MM.1S (cell line): ENCODE results near the gene ART5.

Experiments used
- DNase-seq: peaks from one replicate; pipeline ENCODE4 v3.0.0-alpha.2; 2015
- H2AFZ ChIP-seq: fragments of 300-600 bp; sonication (generic); 2 replicates; pipeline ENCODE4 v1.6.0; 2016; ENCODE audit warnings: antibody characterized with exemption, low read length
- H3F3A ChIP-seq: fragments of 300-600 bp; sonication (generic); 2 replicates; pipeline ENCODE4 v1.6.1; 2016; ENCODE audit warnings: mild to moderate bottlenecking, antibody characterized with exemption, low read length, moderate library complexity, mixed read lengths; ENCODE audit not compliant: insufficient read depth
- H3K27ac ChIP-seq: fragments of 300-600 bp; sonication (generic); 2 replicates; pipeline ENCODE4 v1.5.1; 2016; ENCODE audit warnings: mild to moderate bottlenecking, low read length
- H3K27me3 ChIP-seq: fragments of 300-600 bp; sonication (generic); replicated peaks from 2 replicates; pipeline ENCODE4 v1.6.0; 2016; ENCODE audit warnings: low read length; ENCODE audit not compliant: insufficient read depth
- H3K36me3 ChIP-seq: fragments of 300-600 bp; sonication (generic); replicated peaks from 2 replicates; pipeline ENCODE4 v1.6.1; 2016; ENCODE audit warnings: mild to moderate bottlenecking, low read length, mixed read lengths; ENCODE audit not compliant: insufficient read depth
- H3K4me1 ChIP-seq: fragments of 300-600 bp; sonication (generic); 2 replicates; pipeline ENCODE4 v1.6.1; 2016; ENCODE audit warnings: low read length, mixed read lengths
- H3K4me2 ChIP-seq: fragments of 300-600 bp; sonication (generic); 2 replicates; pipeline ENCODE4 v1.6.0; 2016; ENCODE audit warnings: low read depth, low read length
- H3K4me3 ChIP-seq: fragments of 300-600 bp; sonication (generic); 2 replicates; pipeline ENCODE4 v1.5.1; 2016; ENCODE audit warnings: low read length, mixed read lengths
- H3K79me2 ChIP-seq: fragments of 300-600 bp; sonication (generic); 2 replicates; pipeline ENCODE4 v1.6.1; 2016; ENCODE audit warnings: mixed run types, low read length, mixed read lengths
- H3K9ac ChIP-seq: fragments of 300-600 bp; sonication (generic); 2 replicates; pipeline ENCODE4 v1.6.1; 2016; ENCODE audit warnings: low read length, mixed read lengths
- H3K9me2 ChIP-seq: fragments of 300-600 bp; sonication (generic); replicated peaks from 2 replicates; pipeline ENCODE4 v1.6.1; 2016; ENCODE audit warnings: mild to moderate bottlenecking, low read length, mixed read lengths; ENCODE audit not compliant: insufficient read depth
- H3K9me3 ChIP-seq: fragments of 300-600 bp; sonication (generic); replicated peaks from 2 replicates; pipeline ENCODE4 v1.6.1; 2016; ENCODE audit warnings: mild to moderate bottlenecking, low read length, mixed read lengths; ENCODE audit not compliant: insufficient read depth
- H4K20me1 ChIP-seq: fragments of 300-600 bp; sonication (generic); 2 replicates; pipeline ENCODE4 v1.6.1; 2016; ENCODE audit warnings: mild to moderate bottlenecking, low read length, moderate library complexity, mixed read lengths; ENCODE audit not compliant: insufficient read depth
- CTCF ChIP-seq: fragments of 300-600 bp; sonication (generic); IDR thresholded peaks from 2 replicates; pipeline ENCODE4 v1.5.1; 2016; ENCODE audit warnings: antibody characterized with exemption, low read length, mixed read lengths
- EZH2 ChIP-seq: fragments of 300-600 bp; sonication (generic); optimal IDR thresholded peaks from 2 replicates; pipeline ENCODE3; 2017; ENCODE audit warnings: low read depth, mild to moderate bottlenecking, antibody characterized with exemption, low read length, mixed read lengths
- EZH2phosphoT487 ChIP-seq: fragments of 300-600 bp; sonication (generic); IDR thresholded peaks from 2 replicates; pipeline ENCODE4 v1.6.1; 2018; ENCODE audit warnings: antibody characterized with exemption, low read length

ART5 gene

GRCh38 chr11:3616721-3617460, 24.9 kb downstream of the ART5 start:
- Histone ChIP-seq H3K27me3 (no peaks in the 10 kb centered on the region), H3K27ac (no peak overlapping the region), H3K4me3 (no peak overlapping the region), H3K9me3 (no peaks in the 10 kb centered on the region), H3K4me2 (no peak overlapping the region), H3F3A (peaks cover 4% of the 10 kb centered on the region; the same call in 1 of the 2 replicates), H3K4me1 (peaks cover 14% of the 10 kb centered on the region), H3K9me2 (no peaks in the 10 kb centered on the region), H4K20me1 (no peaks in the 10 kb centered on the region), H3K36me3 (no peaks in the 10 kb centered on the region), H3K79me2 (no peaks in the 10 kb centered on the region), H3K9ac (no peak overlapping the region), H2AFZ (no peak overlapping the region)
- TF ChIP-seq EZH2phosphoT487 (no peak), CTCF (no peak), EZH2 (no peak)
- no peak for DNase-seq

GRCh38 chr11:3615998-3616397, 25.8 kb downstream of the ART5 start:
- TF ChIP-seq EZH2phosphoT487 (no peak), EZH2 (no peak), CTCF (no peak)
- H3K27me3 ChIP-seq = no peaks in the 10 kb centered on the region
- H3F3A ChIP-seq = peaks cover 4% of the 10 kb centered on the region; the same call in 1 of the 2 replicates
- no peak overlapping the region for H3K4me3 ChIP-seq
- no peaks in the 10 kb centered on the region for H3K9me3 ChIP-seq
- no peaks in the 10 kb centered on the region for H3K36me3 ChIP-seq
- no peaks in the 10 kb centered on the region for H4K20me1 ChIP-seq
- no peak for DNase-seq
- no peak overlapping the region for H2AFZ ChIP-seq
- no peak overlapping the region for H3K4me2 ChIP-seq
- no peak overlapping the region for H3K27ac ChIP-seq
- H3K9ac ChIP-seq = no peak overlapping the region
- no peaks in the 10 kb centered on the region for H3K79me2 ChIP-seq
- peaks cover 14% of the 10 kb centered on the region for H3K4me1 ChIP-seq
- H3K9me2 ChIP-seq = no peaks in the 10 kb centered on the region

DNA sequence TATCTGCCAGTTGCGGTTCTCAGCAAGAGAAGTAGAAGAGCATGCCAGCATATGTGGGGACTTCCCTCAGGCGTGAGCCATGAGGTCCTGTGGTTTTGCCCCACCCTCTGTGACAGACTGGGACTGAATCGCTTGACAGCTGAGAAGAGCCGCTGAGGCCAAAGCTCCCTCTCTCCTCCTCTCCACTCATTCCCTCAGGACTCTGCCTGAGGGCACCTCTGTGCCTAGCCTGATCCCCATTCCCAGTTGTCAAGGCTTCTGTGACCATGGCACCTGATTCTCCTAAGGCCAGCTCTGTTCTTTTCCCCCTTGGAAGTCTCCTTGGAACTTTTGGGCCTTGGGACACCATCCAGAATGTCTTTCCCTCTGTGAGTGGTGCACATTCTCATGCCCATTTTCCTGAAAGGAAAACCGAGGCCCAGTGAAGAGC, 27.0 kb downstream of the ART5 start:
- Histone ChIP-seq H3K27ac (0 out of 2 replicates have a peak overlapping the region, but pooled peaks have one; percentile 5), H3K9ac (no peak overlapping the region), H2AFZ (peak overlapping the region; percentile 71), H3F3A (peaks cover 4% of the 10 kb centered on the region; the same call in 1 of the 2 replicates), H3K4me1 (peaks cover 14% of the 10 kb centered on the region), H3K27me3 (no peaks in the 10 kb centered on the region), H3K4me2 (peak overlapping the region; percentile 75), H3K4me3 (peak overlapping the region; percentile 16), H3K9me3 (no peaks in the 10 kb centered on the region), H3K79me2 (no peaks in the 10 kb centered on the region), H3K9me2 (no peaks in the 10 kb centered on the region), H3K36me3 (no peaks in the 10 kb centered on the region), H4K20me1 (no peaks in the 10 kb centered on the region)
- DNase-seq = peak; percentile 91
- TF ChIP-seq EZH2 (no peak), CTCF (no peak), EZH2phosphoT487 (no peak)
